HepG2 (cell line): ENCODE measurements around the gene USF2. TPM values are rescaled to one million over a fixed set of nuclear protein-coding genes. Genes with fewer than 3 reads are reported as not detected.

Experiments used
- CENPBD1 ChIP-seq: sonication (generic); formaldehyde crosslinking; IDR thresholded peaks from 2 replicates; pipeline ENCODE4 v1.8.0; 2022; ENCODE audit warnings: missing genetic modification reagents, low read depth, mild to moderate bottlenecking, borderline replicate concordance
- ELF1 ChIP-seq: sonication (generic); formaldehyde crosslinking; IDR thresholded peaks from 2 replicates; pipeline ENCODE4 v1.4.0; 2020; ENCODE audit warnings: missing genetic modification reagents
- NFRKB ChIP-seq: fragments of 450-650 bp; IDR thresholded peaks from 2 replicates; pipeline ENCODE4 v1.6.1; 2017
- NR1H2 ChIP-seq: sonication (generic); formaldehyde crosslinking; IDR thresholded peaks from 2 replicates; pipeline ENCODE4 v1.8.1; 2022; ENCODE audit warnings: low read depth, missing genetic modification reagents, borderline replicate concordance
- SOX13 ChIP-seq, 3 experiments: fragments of 450-650 bp in 1 of 3; sonication (generic) in 1 of 3; formaldehyde crosslinking in 1 of 3; IDR thresholded peaks in 2 of 3; conservative IDR thresholded peaks in 1 of 3; 2 replicates each; pipeline versions ENCODE4 v1.5.0 to v1.6.1; 2016 to 2020; ENCODE audit warnings: antibody characterized with exemption in 1 of 3, mild to moderate bottlenecking in 1 of 3, missing compliant biosample characterization in 1 of 3, missing genetic modification reagents in 1 of 3, moderate library complexity in 1 of 3
- SRSF9 ChIP-seq: fragments of 200-400 bp; formaldehyde crosslinking; IDR thresholded peaks from 2 replicates; pipeline ENCODE4 v1.6.1; 2018; ENCODE audit warnings: borderline replicate concordance, mild to moderate bottlenecking, low read depth, low read length; ENCODE audit not compliant: insufficient read depth, poor library complexity, severe bottlenecking
- TEAD2 ChIP-seq: sonication (generic); formaldehyde crosslinking; IDR thresholded peaks from 2 replicates; pipeline ENCODE4 v1.9.0; 2021; ENCODE audit warnings: missing genetic modification reagents
- ZNF101 ChIP-seq: sonication (generic); formaldehyde crosslinking; IDR thresholded peaks from 2 replicates; pipeline ENCODE4 v1.4.0; 2020; ENCODE audit warnings: mild to moderate bottlenecking, low read depth, missing genetic modification reagents, borderline replicate concordance
- ZNF337 ChIP-seq: sonication (generic); formaldehyde crosslinking; IDR thresholded peaks from 2 replicates; pipeline ENCODE4 v1.5.1; 2020; ENCODE audit warnings: missing genetic modification reagents, low read depth, mild to moderate bottlenecking, borderline replicate concordance
- ZNF546 ChIP-seq: sonication (generic); formaldehyde crosslinking; conservative IDR thresholded peaks from 2 replicates; pipeline ENCODE4 v1.8.1; 2023; ENCODE audit warnings: mild to moderate bottlenecking, missing genetic modification reagents
- ZNF552 ChIP-seq: sonication (generic); formaldehyde crosslinking; IDR thresholded peaks from 2 replicates; pipeline ENCODE4 v1.9.0; 2022; ENCODE audit warnings: missing genetic modification reagents, mild to moderate bottlenecking, borderline replicate concordance
- ZNF577 ChIP-seq: sonication (generic); formaldehyde crosslinking; IDR thresholded peaks from 2 replicates; pipeline ENCODE4 v1.4.0; 2020; ENCODE audit warnings: mild to moderate bottlenecking, low read depth, missing genetic modification reagents, borderline replicate concordance
- ZNF598 ChIP-seq: sonication (generic); formaldehyde crosslinking; IDR thresholded peaks from 2 replicates; pipeline ENCODE4 v1.5.1; 2020; ENCODE audit warnings: mild to moderate bottlenecking, missing genetic modification reagents, borderline replicate concordance
- ZNF605 ChIP-seq: sonication (generic); formaldehyde crosslinking; IDR thresholded peaks from 2 replicates; pipeline ENCODE4 v1.8.0; 2022; ENCODE audit warnings: mild to moderate bottlenecking, missing genetic modification reagents
- ZNF629 ChIP-seq: sonication (generic); formaldehyde crosslinking; conservative IDR thresholded peaks from 2 replicates; pipeline ENCODE4 v1.5.0; 2020; ENCODE audit warnings: missing genetic modification reagents
- ZNF703 ChIP-seq: sonication (generic); formaldehyde crosslinking; IDR thresholded peaks from 2 replicates; pipeline ENCODE4 v1.5.1; 2020; ENCODE audit warnings: missing genetic modification reagents, mild to moderate bottlenecking, moderate library complexity, borderline replicate concordance
- ZSCAN25 ChIP-seq: sonication (generic); formaldehyde crosslinking; IDR thresholded peaks from 2 replicates; pipeline ENCODE4 v1.8.0; 2022; ENCODE audit warnings: mild to moderate bottlenecking, missing genetic modification reagents
- ZSCAN31 ChIP-seq: sonication (generic); formaldehyde crosslinking; IDR thresholded peaks from 2 replicates; pipeline ENCODE4 v1.5.0; 2020; ENCODE audit warnings: low read depth, mild to moderate bottlenecking, missing genetic modification reagents
- polyA plus RNA-seq, 8 experiments: library from polyadenylated mRNA; depleted of rRNA in 3 of 8; stranded (reverse) in 7 of 8; unstranded in 1 of 8; fragments of >200 nt; fragmentation: Illumina TruSeq in 4 of 8; extraction: Trizol in 4 of 8; gene quantifications; 2 replicates each; pipeline versions ENCODE4 v1.2.1 to v1.2.3, GENCODE V29; 2011 to 2016; ENCODE audit warnings: low read depth in 4 of 8, missing spikeins in 1 of 8, mixed read lengths in 1 of 8; ENCODE audit not compliant: insufficient read depth in 1 of 8
- total RNA-seq, 5 experiments: library from RNA; depleted of rRNA; stranded (reverse); fragments of >200 nt; fragmentation: Illumina TruSeq; extraction: Trizol; gene quantifications; 2 replicates each; pipeline ENCODE4 v1.2.3, GENCODE V29; 2016; ENCODE audit warnings: low read depth in 1 of 5
- TF ChIP-seq, protein P1 (sequence below): sonication (generic); formaldehyde crosslinking; IDR thresholded peaks from 2 replicates; pipeline ENCODE4 v1.5.0; 2020; ENCODE audit warnings: mild to moderate bottlenecking, missing genetic modification reagents
- TF ChIP-seq, protein P2 (sequence below): sonication (generic); formaldehyde crosslinking; IDR thresholded peaks from 2 replicates; pipeline ENCODE4; 2020; ENCODE audit warnings: missing genetic modification reagents, mild to moderate bottlenecking, borderline replicate concordance

The USF2 gene
- total and polyA plus RNA-seq, 2 of the 13 experiments (the other 11 are each of a cell fraction or from before 2014, with no cell fraction given) = 54.9 to 106 TPM

- TF ChIP-seq, protein P1, sequence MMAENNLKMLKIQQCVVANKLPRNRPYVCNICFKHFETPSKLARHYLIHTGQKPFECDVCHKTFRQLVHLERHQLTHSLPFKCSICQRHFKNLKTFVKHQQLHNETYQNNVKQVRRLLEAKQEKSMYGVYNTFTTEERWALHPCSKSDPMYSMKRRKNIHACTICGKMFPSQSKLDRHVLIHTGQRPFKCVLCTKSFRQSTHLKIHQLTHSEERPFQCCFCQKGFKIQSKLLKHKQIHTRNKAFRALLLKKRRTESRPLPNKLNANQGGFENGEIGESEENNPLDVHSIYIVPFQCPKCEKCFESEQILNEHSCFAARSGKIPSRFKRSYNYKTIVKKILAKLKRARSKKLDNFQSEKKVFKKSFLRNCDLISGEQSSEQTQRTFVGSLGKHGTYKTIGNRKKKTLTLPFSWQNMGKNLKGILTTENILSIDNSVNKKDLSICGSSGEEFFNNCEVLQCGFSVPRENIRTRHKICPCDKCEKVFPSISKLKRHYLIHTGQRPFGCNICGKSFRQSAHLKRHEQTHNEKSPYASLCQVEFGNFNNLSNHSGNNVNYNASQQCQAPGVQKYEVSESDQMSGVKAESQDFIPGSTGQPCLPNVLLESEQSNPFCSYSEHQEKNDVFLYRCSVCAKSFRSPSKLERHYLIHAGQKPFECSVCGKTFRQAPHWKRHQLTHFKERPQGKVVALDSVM = no peak
- TF ChIP-seq CENPBD1 (no peak), NR1H2 (CRISPR knock-in tag) (no peak), TEAD2 (CRISPR knock-in tag) (no peak), ZNF629 (CRISPR knock-in tag) (no peak), ZNF101 (CRISPR knock-in tag) (no peak), ZNF598 (CRISPR knock-in tag) (no peak), NFRKB (no peak), SRSF9 (no peak), ZNF577 (CRISPR knock-in tag) (no peak), ZSCAN25 (CRISPR knock-in tag) (peak; percentile 67; the same call in 1 of the 2 replicates), SOX13 (IDR thresholded peaks at IDR 0.05) (no peak), SOX13 (CRISPR knock-in tag; conservative IDR thresholded peaks at IDR 0.05 in 1 of 2, IDR thresholded peaks at IDR 0.05 in 1 of 2) (peak in 1 of 2 experiments; percentile 74; a peak in 2 of 4 replicates), ZNF703 (CRISPR knock-in tag) (no peak), ELF1 (no peak), ZNF546 (CRISPR knock-in tag) (no peak), ZNF337 (CRISPR knock-in tag) (no peak), ZSCAN31 (CRISPR knock-in tag) (no peak), ZNF552 (CRISPR knock-in tag) (no peak), ZNF605 (no peak)
- TF ChIP-seq, protein P2, sequence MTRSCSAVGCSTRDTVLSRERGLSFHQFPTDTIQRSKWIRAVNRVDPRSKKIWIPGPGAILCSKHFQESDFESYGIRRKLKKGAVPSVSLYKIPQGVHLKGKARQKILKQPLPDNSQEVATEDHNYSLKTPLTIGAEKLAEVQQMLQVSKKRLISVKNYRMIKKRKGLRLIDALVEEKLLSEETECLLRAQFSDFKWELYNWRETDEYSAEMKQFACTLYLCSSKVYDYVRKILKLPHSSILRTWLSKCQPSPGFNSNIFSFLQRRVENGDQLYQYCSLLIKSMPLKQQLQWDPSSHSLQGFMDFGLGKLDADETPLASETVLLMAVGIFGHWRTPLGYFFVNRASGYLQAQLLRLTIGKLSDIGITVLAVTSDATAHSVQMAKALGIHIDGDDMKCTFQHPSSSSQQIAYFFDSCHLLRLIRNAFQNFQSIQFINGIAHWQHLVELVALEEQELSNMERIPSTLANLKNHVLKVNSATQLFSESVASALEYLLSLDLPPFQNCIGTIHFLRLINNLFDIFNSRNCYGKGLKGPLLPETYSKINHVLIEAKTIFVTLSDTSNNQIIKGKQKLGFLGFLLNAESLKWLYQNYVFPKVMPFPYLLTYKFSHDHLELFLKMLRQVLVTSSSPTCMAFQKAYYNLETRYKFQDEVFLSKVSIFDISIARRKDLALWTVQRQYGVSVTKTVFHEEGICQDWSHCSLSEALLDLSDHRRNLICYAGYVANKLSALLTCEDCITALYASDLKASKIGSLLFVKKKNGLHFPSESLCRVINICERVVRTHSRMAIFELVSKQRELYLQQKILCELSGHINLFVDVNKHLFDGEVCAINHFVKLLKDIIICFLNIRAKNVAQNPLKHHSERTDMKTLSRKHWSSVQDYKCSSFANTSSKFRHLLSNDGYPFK = no peak; the same call in 1 of the 2 replicates
These were observed 11.4 kb downstream of the USF2 start (continued) for GRCh38 chr19:35279985-35280821.
